G401.6 (cell line): Measurements from ENCODE around the gene SYP.

ENCODE experiments used
- FAIRE-seq: peaks from 2 replicates; lab custom pipeline; 2012; peaks lifted over from hg19 to GRCh38; lab: Jason Lieb, UNC

Gene SYP

DNA sequence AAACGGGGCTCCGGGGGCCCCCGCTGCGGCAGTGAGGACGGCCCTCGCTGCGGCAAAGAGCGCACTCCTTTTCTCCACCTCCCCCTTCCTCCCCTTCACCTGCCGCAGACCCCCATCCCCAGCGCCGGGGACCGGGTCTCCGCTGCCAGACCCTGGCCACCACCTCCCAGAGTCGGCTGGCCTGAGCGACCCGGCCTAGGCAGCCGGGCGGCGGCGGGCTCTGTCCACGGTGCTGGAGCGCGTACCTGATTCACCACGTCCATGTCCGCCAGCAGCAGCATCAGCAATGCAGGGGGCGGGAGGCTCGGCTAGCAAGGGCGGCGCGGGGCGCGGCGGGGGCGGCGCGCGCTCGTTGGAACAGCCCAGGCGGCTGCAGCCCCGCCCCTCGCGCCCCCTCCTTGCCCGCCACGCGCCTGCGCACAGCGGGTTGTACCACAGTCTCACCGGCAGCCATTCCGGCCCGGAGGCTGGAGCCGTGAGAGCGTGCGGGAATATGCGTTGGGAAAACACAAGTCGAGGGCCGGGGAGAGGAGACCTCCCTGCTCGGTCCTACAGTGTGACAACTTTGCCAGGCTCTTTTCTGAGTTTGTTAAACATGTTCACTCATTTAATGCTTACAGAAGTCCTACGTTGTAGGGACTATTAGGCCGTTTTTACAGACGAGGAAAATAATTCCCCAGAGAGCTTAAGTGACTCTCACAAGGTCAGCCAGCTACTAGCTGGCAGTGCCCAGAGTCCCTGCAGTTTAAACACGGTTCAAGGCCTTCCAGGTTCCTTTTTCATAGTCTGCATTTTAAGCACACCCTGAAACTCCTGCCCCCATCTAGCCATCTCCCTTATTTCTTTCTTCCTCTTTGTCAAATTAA is at the start of gene SYP:
Gene SYP (minus strand): TSS at position 288 of the 866 bp plus-strand sequence. CDS start 7 bp downstream, at position 281.
- no peak for FAIRE-seq

DNA sequence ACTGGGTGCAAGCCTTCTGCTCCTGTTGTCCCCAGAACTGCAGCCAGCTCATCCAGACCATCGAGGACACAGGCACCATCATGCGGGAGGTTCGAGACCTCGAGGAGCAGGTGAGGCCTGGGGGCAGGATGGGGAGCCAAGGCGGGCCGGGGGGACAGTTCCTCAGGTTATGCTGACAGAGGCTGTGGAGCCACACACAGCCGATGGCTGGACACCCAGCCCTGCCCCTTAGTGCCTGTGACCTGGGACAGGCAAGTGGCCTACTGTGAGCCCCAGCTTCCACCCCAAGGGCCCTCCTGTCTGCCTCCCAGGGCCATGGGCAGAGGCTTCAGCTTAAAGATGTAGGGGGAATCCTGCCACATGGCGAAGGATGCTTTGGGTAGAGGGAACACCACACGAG is 49.6 kb upstream of the SYP start:
- no peak for FAIRE-seq

DNA sequence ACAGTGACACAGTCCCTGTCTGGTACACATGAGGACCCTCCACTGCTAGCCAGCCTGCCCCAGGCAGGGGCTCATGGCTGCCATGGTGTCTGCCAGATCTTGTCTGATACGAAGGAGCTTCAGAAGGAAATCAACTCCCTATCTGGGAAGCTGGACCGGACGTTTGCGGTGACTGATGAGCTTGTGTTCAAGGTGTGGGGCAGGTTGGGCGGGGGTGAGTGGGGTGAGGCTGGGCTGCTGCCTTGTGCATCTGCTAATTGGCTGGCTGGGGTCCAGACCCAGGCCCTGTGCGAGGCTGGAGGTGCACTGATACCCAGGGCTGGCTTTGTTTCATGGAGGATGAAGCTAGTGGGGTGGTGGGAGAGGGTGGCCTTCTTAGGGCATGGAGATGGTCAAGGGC is 49.1 kb upstream of the SYP start:
- FAIRE-seq = no peak

DNA sequence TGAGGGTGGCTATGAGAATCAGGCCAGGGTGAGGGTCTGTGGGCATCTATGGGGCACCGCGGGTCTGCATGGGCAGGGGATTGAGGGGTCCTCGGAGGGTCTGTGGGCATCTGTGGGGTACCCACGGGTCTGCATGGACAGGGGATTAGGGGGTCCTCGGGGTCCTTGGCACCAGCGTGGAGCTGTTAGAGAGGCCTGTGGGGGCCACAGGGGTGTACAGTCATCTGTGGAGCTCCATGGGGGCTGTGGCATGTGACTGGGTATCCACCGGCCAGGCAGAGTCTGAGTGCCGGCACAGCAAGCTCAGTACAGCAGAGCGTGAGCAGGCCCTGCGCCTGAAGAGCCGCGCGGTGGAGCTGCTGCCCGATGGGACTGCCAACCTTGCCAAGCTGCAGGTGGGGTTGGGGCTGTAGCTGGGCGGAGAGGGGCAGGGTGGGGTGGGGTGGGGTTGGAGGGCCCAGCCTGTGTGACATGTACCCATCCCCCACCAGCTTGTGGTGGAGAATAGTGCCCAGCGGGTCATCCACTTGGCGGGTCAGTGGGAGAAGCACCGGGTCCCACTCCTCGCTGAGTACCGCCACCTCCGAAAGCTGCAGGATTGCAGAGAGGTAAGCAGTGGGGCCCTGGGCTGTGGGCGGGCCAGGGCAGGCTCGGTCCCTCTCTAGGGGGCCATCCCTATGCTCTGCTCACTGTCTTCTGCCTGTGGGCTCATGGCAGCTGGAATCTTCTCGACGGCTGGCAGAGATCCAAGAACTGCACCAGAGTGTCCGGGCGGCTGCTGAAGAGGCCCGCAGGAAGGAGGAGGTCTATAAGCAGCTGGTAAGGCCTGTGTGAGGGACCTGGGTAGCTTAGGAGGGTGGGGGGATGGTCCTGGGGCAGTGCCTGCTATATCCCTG is 48.2 kb upstream of the SYP start:
- FAIRE-seq = no peak

DNA sequence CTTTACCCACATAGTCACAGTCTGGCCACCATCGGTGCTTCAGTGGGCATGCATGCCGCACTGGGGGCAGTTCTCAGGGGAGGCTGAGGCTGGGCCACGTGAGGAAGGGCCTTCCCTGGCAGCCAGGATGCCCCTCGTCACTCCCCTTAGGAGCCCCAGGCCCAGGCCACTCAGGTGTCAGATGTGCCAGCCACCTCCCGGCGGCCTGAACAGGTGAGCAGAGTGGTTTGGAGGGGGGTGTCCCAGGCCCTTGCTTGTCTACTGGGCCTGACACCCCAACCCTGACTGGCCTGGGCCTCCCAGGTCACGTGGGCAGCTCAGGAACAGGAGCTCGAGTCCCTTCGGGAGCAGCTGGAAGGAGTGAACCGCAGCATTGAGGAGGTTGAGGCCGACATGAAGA is 47.4 kb upstream of the SYP start:
- no peak for FAIRE-seq

DNA sequence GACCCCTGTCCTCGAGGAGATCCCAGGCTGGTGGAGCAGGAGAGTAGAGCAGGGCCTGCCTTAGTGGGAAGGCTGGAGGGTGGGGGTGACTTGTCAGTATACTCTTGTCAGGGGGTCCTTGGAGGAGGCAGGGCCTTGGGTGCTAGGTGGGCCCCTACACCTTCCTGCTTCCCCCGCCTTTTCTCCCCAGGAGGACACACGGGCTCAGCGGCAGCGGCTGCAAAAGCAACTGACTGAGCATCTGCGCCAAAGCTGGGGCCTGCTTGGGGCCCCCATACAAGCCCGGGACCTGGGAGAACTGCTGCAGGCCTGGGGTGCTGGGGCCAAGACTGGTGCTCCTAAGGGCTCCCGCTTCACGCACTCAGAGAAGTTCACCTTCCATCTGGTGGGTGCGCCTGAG is 46.5 kb upstream of the SYP start:
- no peak for FAIRE-seq

DNA sequence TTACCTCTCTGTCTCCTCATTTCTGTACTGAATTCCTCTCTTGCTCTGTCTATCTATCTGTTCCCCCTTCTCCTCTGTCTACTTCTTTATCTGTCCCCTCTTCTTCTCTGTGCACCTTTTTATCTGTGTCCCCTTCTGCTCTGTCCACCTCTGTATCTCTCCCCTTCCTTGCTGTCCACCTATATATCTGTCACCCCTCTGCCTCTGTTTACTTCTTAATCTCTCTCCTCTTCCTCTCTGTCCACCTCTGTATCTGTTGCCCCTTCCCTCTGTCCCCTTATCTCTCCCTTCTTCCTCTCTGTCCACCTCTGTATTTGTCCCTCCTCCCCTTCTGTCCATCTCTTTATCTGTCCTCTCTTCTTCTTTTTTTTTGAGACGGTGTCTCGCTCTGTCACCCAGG is 44.2 kb upstream of the SYP start:
- FAIRE-seq = no peak

DNA sequence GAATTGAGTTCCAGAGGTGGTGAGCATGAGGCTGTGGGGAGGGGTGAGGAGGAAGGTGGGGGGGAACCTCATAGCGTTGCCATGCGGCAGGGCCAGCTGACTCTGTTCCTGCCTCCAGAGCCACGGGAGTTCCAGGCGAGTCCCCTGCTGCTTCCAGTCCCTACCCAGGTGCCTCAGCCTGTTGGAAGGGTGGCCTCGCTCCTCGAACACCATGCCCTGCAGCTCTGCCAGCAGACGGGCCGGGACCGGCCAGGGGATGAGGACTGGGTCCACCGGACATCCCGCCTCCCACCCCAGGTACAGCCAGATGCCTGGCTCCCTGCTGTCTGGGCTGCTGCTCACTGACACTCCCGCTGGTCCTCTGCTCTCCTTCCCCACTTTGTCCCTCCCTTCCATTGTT is 43.2 kb upstream of the SYP start:
- FAIRE-seq = no peak

DNA sequence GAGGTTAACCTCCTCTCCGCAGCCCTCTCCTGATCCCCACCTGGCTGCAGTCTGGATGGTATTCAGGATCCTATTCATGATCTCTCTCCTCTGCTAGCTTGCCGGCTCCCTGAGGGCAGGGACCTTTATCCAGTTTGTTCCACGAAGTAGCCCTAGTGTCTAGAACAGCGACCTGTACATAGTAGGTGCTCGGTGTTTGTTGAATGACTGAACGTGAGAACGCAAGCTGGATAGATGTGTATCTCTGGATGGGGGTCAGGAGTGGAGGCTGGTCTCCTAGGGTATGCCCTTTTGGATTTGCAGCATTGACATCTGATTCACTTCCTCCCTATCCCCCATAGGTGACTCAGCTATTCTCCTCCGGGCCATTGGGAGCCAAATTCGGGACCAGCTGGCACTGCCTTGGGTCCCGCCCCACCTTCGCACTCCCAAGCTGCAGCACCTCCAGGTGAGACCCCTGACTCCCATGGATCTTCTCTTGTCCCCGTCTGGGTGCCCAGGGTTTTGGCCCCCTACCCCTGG is 42.6 kb upstream of the SYP start:
- no peak for FAIRE-seq

DNA sequence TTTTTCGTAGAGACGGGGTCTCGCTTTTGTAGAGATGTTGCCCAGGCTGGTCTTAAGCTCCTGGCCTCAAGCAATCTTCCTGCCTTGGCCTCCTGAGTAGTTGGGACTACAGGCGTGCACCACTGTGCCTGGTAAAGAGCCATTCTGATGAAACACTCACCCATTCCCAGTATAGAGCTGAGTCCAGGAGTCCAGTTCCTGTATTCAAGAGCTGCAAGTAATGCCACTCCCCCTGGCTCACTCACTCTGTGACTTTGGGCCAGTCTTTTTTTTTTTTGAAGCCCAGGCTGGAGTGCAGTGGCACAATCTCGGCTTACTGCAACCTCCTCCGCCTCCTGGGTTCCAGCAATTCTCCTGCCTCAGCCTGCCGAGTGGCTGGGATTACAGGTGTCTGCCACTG is 38.7 kb upstream of the SYP start:
- no peak for FAIRE-seq

DNA sequence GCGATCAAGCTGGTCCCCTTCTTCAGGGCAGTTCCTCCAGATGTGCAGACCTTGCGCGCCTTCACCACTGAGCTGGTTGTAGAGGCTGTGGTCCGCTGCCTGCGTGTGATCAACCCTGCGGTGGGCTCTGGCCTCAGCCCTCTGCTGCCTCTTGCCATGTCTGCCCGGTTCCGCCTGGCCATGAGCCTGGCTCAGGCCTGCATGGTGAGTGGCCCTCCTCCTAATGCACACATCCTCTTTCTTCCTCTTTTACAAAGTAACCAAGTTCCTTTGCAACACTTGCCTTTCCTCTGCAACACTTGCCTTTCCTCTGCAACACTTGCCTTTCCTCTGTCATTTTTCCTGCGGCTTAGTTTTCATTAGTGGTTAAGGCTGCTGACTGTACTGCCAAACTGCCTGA is 37.1 kb upstream of the SYP start:
- no peak for FAIRE-seq

DNA sequence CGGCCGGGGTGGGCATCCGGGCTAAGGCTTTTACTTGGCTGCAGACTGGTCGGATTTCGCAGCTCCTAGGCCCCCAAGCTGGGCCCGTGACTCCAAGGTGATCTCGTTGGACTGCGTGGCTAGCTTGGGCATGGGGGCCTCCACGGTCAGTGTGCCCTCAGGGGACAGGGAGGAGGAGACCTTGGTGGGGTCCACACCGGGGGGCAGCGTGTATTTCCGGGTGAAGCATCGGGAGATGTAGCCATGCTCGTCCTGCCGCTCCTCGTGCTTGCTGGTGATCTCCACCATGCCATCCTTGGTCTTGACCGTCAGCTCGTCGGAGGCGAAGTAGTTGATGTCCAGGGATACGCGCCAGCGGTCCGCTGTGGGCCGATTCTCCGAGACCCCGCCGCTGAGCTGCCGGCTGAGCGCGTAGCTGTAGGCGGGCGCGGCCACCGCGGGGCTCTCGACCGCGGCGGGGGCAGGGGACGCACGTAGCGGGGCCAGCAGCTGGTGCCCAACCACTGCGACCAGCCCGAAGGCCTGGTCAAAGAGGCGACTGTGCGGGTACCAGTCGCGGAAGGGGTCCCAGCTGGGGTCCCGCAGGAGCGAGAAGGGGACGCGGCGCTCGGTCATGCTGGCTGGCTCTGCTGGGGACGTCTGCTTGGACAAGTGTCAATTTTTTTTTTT is 34.0 kb upstream of the SYP start:
- FAIRE-seq = no peak

DNA sequence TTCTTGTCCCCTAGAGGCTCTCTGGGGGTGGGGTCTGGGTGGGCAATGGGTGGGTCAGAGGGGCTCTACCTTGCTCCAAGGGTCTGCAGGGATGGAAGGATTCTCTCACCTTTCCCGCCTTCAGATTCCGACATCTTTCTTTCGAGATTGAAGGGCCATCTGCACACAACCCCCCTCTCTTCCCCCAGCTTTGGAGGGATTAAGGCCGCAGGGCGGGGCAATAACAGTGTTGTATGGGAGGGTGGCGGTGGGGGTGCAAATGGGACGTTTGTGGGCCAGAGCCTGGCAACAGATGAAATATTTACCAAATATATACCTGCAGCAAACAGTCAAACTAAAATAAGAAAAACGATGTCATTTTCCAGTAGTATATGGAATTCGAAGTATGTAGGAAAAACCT is 33.2 kb upstream of the SYP start, which contains the start of gene CACNA1F:
Gene CACNA1F (minus strand): TSS at position 165 of the 400 bp plus-strand sequence. CDS start 31 bp downstream, at position 134.
- no peak for FAIRE-seq

DNA sequence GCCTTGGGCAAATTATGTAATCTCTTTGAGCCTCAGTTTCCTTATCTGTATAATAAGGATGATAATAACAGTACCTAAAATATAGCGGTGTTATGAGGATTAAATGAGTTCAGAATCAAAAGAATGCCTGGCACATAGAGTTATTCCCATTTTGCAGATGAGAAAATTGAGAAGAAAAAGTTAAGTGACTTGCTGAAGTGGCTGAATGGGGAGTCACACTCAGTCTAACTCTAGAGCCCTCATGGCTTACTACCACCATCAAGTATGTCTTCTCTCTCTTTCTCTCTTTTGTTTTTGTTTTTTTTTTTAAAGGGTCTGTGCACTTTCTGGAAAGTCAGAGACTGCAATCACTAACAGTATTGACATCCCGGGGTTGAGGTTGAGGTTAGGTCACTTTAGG is 32.5 kb upstream of the SYP start:
- no peak for FAIRE-seq

DNA sequence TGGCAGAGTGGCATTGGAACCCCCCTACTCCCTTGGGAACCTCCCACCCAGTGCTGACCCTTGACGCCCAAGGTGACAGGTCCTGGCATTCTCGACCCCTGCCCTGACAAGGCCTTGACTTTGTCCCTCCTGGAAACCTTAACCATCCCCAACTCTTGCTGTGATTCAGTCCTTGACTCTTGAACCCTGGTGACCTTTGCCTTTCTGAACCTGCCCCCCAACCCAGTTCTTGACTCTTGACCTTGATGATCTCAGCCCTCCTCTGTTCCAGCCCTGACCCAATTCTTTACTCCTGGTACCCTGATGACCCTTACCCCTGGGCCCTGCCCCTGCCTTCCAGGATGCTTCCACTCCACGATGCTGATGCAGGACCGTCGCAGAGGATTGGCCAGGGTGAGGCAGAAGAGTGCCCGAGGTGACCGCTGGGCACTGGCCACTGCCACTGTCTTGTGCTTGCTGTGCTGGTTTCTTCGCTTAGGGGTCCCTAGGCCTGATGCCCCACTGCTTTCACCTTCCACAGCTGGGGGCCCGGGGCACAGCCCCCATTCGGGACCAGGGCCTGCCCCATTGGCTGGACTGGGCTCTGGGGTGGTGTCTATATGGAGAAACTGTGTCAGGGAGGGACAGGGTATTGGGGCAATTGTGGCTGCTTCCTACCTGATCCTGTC is 31.5 kb upstream of the SYP start:
- no peak for FAIRE-seq

DNA sequence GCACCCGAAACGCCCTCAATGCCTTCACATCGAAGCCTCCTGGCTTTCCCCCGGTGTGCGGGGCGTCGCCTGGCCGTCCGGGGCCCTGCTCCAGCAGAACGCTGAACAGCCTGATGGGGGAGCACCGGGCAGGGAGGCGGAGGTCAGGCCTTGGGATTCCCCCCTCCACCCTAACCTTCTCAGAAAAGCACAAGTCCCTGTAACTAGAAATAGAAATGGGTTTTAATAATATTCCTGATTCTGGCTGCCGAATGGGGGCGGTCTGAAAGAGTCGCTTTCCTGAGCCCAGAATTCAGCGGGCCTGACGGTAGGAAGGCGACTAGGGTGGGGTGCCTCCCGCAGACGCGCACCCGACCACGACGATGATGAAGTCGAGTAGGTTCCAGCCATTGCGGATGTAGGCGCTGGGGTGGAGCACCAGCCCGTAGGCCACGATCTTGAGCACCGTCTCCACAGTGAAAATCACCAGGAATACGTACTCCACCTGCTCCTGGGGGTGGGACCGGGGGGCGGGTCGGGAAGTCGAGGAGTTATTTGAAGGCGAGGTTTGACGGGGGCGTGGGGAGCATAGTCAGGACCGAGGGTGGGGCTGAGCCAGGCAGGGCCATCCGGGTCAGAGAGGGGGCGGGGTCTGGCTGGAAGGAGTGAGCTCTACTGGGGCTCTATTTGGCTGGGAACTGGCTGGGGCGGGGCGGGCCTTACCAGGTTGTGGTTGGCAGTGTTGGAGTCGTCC is 30.7 kb upstream of the SYP start:
- no peak for FAIRE-seq

DNA sequence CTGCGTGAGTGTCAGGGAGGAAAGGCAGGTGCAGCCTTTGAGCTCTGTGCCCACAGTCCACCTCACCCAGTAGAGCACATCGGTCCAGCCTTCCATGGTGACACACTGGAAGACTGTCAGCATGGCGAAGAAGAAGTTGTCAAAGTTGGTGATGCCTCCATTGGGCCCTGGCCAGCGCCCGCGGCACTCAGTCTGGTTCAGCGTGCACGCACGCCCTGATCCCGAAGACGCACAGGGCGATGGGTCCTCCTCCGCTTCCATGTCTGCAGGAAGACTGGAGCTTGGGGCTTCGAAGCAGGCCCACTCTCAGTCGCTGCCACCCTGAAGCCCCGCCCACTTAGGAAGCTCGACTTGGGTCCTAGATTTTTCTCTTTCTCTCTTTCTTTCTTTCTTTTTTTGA is 28.2 kb upstream of the SYP start:
- no peak for FAIRE-seq

DNA sequence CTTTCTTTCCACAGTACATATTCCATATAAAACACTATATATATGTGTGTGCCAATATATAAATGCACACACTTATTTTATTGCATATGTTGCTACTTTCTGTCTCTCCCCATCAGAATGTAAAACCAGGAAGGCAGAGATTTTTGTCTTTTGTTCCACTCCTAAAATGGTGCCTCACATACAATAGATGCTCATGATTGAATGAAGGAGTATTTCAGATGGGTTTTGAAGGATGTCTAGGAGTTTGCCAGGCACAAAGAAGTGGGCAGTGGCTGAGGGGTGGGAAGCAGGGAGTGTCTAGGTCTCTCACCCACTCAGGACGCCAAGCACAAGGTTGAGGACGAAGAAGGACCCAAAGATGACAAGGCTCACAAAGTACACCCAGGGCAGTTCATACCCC is 27.7 kb upstream of the SYP start:
- no peak for FAIRE-seq

DNA sequence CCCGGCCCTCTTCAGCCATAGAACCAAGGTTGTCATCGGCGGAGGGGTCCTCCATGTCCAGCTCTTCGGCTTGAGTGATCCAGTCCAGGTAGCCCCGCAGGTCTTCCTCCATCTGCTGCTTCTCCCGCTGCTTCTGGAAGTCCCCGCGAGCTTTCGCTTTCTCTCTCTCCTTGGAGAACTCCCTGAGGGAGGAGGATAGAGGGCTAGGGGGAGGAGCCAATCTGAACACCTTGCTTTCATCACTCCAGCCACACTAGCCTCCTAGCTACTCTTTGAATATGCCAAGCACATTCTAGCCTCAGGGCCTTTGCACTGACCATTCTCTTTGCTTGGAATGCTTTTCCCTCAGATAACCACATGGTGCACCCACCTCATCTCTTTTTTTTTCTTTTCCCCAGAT is 27.0 kb upstream of the SYP start:
- no peak for FAIRE-seq

DNA sequence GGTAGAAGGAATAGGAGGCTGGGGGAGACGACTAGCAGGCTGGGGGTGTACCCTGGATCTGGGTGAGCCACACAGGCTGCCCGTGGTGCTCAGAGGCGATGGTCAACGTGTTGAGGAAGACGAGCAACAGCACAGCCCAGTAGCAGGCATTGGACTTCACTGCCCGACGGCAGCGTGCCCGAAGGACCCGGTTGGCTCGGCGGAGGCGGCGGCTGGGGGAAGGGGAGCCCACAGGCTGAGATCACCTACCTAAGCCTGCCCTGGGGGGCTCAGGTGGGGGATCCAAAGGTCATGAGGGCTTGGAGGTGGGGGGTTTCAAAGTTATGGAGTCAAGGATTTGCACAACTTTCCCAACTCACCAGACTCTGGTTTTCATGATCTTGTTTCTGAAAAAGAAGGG is 25.9 kb upstream of the SYP start:
- no peak for FAIRE-seq

DNA sequence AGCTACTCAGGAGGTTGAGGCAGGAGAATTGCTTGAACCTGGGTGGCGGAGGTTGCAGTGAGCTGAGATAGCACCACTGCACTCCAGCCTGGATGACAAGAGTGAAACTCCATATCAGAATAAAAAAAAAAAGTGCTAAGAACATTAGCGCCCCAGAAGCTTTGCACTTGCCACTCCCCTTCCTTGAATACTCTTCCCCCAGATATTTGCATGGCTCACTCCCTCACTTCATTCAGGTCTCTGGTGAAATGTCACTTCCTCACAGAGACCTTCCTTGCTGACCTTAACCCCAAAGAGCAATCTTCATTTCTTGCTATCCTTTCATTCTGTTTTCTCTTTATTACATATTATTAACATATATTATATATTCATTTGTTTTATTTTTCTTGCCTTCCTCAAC is 21.9 kb upstream of the SYP start:
- FAIRE-seq = no peak
